Measurements from ENCODE around the gene PPIP5K1.

The PPIP5K1 gene

DNA sequence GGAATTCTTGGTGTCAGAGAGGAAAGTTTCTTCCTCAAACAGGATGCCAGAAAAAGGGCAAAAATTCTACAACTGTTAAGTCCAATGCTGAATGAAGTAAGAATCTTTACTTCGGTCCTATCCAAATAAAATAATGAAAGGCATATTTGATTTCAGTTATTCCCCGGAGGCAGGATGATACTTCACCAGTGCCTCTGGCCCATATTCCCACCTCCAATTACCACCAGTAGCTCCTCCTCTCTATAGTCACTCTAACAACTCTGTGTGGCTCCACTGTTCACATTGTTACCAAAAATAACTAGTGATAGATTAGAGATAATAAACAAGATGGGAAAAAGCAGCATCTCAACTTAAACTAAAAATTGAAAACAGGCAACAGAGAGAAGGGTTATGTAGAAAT, 51.9 kb downstream of the PPIP5K1 start:
- no peak for DNase-seq (ENCODE audit: extremely low read depth, low read depth)
- TF ChIP-seq, protein P1, sequence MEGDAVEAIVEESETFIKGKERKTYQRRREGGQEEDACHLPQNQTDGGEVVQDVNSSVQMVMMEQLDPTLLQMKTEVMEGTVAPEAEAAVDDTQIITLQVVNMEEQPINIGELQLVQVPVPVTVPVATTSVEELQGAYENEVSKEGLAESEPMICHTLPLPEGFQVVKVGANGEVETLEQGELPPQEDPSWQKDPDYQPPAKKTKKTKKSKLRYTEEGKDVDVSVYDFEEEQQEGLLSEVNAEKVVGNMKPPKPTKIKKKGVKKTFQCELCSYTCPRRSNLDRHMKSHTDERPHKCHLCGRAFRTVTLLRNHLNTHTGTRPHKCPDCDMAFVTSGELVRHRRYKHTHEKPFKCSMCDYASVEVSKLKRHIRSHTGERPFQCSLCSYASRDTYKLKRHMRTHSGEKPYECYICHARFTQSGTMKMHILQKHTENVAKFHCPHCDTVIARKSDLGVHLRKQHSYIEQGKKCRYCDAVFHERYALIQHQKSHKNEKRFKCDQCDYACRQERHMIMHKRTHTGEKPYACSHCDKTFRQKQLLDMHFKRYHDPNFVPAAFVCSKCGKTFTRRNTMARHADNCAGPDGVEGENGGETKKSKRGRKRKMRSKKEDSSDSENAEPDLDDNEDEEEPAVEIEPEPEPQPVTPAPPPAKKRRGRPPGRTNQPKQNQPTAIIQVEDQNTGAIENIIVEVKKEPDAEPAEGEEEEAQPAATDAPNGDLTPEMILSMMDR (IDR thresholded peaks at IDR 0.05; ENCODE audit: low read depth, low read length), result no peak

DNA sequence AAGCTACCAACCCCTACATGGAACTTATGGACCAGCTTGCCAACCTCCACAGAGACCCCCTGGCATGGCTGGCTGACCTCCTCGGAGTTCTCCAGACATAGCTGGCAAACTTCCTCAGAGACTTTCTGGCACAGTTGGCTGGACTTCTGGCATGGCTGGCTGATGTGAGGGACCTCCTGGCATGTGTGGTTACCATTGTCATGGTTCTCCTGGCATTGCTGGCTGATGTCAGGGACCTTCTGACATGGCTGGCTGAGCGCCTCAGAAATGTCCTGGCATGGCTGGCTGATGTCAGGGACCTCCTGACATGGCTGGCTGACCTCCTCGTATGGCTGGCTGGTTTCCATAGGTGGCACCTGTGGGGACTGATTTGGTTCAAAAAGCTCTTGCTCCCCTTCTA, 55.1 kb downstream of the PPIP5K1 start:
- TF ChIP-seq, protein P1 (IDR thresholded peaks at IDR 0.05; ENCODE audit: low read depth, low read length), result no peak
- no peak for DNase-seq (ENCODE audit: extremely low read depth, low read depth)

DNA sequence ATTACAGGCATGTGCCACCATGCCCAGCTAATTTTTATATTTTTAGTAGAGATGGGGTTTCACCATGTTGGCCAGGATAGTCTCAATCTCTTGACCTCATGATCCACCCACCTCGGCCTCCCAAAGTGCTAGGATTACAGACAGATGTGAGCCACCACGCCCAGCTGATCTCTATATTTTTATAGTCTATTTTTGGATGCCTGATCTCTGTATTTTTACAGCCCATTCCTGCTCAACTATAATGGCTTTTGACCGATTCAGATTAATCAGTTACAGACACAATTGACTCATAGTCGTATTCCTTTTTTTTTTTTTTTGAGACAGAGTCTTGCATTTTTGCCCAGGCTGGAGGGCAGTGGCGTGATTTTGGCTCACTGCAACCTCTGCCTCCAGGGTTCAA, 57.2 kb downstream of the PPIP5K1 start:
- peak; percentile 53 for DNase-seq (ENCODE audit: extremely low read depth, low read depth)

DNA sequence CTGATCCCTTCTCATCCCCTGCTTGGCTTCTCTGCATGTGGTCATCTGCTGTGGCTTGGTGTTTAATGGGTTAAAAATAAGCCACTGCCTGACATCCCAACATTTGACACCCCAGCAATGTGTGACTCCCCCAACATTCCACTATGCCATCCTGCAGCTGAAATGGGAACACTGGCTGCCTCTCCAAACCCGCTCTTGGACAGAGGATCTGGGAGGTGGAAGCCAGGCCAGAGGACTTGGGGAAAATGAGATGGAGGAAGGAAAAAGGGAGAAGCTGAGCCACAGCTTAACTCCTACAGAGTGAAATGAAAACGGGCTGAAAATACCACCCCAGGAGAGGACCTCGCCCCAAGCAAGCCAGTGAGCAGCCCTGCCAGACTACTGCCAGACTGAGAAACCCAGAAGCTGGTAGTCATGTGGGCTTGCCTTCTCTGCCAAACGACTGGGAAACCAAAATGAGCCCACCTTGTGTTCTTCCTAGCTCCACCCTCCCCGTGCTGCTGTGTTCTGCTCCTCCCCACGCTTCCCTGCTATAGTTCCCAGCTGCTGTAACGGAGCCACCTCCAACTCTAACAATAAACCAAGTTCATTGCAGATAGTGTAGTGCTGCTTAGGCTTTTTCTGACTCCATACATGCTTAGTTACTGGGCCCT, 58.9 kb downstream of the PPIP5K1 start:
- no peak for DNase-seq (ENCODE audit: extremely low read depth, low read depth)
- TF ChIP-seq, protein P1 (IDR thresholded peaks at IDR 0.05; ENCODE audit: low read depth, low read length), result no peak

DNA sequence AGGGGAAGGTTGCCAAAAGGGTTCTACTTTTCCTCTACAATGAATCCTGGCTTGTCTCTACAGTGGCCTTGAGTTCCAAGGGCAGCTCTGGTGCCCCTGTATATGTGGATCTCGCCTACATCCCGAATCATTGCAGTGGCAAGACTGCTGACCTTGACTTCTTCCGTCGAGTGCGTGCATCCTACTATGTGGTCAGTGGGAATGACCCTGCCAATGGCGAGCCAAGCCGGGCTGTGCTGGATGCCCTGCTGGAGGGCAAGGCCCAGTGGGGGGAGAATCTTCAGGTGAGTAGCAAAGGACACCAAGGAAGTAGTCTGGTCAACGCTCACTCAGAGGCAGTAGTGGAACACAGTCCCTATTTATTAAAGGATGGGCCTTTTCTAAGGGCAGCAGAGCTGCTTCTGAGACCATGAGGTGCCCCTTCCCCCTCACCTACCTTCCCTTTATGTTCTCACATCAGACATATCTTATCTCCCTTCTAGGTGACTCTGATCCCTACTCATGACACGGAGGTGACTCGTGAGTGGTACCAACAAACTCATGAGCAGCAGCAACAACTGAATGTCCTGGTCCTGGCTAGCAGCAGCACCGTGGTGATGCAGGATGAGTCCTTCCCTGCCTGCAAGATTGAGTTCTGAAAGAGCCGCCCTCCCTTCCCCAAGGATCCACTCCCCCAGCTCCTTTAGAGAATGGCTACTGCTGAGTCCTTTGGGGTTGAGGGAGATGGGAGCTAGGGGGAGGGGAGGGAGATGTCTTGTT, 60.2 kb downstream of the PPIP5K1 start:
- TF ChIP-seq, protein P1 (IDR thresholded peaks at IDR 0.05; ENCODE audit: low read depth, low read length), result no peak
- no peak for DNase-seq (ENCODE audit: extremely low read depth, low read depth)

DNA sequence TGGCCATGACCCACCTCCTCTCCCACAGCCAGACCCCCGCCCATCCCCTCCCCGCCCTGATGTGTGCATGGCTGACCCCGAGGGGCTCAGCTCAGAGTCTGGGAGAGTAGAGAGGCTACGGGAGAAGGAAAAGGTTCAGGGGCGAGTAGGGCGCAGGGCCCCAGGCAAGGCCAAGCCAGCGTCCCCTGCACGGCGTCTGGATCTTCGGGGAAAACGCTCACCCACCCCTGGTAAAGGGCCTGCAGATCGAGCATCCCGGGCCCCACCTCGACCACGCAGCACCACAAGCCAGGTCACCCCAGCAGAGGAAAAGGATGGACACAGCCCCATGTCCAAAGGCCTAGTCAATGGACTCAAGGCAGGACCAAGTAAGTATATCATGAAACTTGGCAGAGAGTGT, 60.9 kb downstream of the PPIP5K1 start:
- DNase-seq (ENCODE audit: extremely low read depth, low read depth), result no peak
- TF ChIP-seq, protein P1 (IDR thresholded peaks at IDR 0.05; ENCODE audit: low read depth, low read length), result no peak

DNA sequence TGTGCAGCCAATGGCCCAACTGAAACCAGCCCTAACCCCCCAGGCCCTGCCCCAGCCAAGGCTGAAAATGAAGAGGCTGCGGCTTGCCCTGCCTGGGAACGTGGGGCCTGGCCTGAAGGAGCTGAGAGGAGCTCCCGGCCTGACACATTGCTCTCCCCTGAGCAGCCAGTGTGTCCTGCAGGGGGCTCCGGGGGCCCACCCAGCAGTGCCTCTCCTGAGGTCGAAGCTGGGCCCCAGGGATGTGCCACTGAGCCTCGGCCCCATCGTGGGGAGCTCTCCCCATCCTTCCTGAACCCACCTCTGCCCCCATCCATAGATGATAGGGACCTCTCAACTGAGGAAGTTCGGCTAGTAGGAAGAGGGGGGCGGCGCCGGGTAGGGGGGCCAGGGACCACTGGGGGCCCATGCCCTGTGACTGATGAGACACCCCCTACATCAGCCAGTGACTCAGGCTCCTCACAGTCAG, 61.4 kb downstream of the PPIP5K1 start:
- TF ChIP-seq, protein P1 (IDR thresholded peaks at IDR 0.05; ENCODE audit: low read depth, low read length), result no peak
- DNase-seq (ENCODE audit: extremely low read depth, low read depth), result no peak
